ENCODE results near the gene HPCAL4.

Gene HPCAL4

DNA sequence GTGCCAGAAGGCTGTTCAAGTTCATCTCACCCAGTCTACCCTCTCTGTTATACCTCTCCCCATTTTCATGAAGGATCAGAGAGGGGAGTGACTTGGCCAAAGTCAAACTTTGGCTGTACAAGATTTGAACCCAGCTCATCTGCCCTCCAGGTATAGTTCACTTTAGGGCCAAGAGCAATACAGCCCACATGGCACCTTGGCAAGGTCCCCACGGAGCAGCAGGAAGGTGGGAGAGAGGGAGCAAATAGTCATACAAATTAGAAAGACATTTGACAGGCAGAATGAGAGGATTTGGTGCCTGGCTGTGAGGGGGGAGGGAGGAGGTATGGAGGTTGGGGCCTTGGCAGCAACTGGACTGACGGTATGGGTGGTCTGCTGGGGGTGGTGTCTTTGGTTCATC, 1.0 kb downstream of the HPCAL4 start:
- DNase-seq = no peak
- TF ChIP-seq, protein P1, sequence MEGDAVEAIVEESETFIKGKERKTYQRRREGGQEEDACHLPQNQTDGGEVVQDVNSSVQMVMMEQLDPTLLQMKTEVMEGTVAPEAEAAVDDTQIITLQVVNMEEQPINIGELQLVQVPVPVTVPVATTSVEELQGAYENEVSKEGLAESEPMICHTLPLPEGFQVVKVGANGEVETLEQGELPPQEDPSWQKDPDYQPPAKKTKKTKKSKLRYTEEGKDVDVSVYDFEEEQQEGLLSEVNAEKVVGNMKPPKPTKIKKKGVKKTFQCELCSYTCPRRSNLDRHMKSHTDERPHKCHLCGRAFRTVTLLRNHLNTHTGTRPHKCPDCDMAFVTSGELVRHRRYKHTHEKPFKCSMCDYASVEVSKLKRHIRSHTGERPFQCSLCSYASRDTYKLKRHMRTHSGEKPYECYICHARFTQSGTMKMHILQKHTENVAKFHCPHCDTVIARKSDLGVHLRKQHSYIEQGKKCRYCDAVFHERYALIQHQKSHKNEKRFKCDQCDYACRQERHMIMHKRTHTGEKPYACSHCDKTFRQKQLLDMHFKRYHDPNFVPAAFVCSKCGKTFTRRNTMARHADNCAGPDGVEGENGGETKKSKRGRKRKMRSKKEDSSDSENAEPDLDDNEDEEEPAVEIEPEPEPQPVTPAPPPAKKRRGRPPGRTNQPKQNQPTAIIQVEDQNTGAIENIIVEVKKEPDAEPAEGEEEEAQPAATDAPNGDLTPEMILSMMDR (IDR thresholded peaks at IDR 0.05; ENCODE audit: low read depth, low read length) = no peak
- Histone ChIP-seq H3K9me3 (no peaks in the 10 kb centered on the region), H3K4me3 (ENCODE audit: low read depth, low read length) (no peak overlapping the region), H3K36me3 (no peaks in the 10 kb centered on the region), H3K4me1 (no peaks in the 10 kb centered on the region), H3K27me3 (no peaks in the 10 kb centered on the region)

DNA sequence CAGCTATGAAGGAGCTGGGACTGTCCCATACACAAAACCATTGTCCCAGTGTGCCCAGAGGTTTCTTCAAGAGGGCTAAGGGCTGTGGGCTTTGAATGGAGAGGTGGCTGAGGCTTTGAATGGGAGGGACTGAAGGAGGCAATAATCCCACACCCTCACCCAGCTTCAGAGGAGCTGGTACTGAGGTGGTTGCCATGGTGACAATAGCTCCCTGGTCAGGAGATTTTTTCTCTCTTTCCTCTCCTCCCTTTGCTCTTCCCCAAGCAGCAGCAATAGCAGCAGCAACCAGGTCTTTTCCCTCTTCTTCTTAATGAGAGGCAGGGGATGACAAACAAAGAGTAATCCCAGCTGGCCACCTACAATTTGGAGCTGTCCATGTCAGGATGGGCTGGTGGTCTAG, 1.6 kb downstream of the HPCAL4 start:
- H3K36me3 ChIP-seq = no peaks in the 10 kb centered on the region
- no peaks in the 10 kb centered on the region for H3K27me3 ChIP-seq
- TF ChIP-seq, protein P1 (IDR thresholded peaks at IDR 0.05; ENCODE audit: low read depth, low read length) = no peak

DNA sequence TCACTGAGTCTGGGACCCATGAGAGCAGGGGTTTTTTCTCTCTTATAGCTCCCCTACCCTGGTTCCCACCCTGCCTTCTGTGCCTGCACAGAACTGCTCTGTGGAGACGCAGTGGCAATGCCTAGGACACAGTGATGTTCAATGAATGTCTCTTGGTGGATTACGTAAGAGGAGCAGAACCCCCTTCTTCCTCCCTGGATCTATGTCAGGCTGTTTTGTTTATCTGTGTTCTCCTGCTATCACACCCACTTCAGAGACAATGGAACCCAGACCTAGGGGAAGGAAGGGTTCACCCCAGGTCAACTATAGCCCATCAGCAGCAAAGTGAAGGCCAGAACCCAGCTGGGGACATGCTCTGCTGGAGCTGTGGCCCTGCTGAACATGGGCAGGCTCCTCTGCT, 2.0 kb downstream of the HPCAL4 start:
- Histone ChIP-seq H3K27me3 (no peaks in the 10 kb centered on the region), H3K36me3 (no peaks in the 10 kb centered on the region), H3K4me3 (ENCODE audit: low read depth, low read length) (no peak overlapping the region), H3K4me1 (no peaks in the 10 kb centered on the region), H3K9me3 (no peaks in the 10 kb centered on the region)
- DNase-seq = no peak
- TF ChIP-seq, protein P1 (IDR thresholded peaks at IDR 0.05; ENCODE audit: low read depth, low read length) = no peak

More for the DNA sequence above, 1.6 kb downstream of the HPCAL4 start:
- Histone ChIP-seq H3K4me1 (no peaks in the 10 kb centered on the region), H3K9me3 (no peaks in the 10 kb centered on the region), H3K4me3 (ENCODE audit: low read depth, low read length) (no peak overlapping the region)
- no peak for DNase-seq

DNA sequence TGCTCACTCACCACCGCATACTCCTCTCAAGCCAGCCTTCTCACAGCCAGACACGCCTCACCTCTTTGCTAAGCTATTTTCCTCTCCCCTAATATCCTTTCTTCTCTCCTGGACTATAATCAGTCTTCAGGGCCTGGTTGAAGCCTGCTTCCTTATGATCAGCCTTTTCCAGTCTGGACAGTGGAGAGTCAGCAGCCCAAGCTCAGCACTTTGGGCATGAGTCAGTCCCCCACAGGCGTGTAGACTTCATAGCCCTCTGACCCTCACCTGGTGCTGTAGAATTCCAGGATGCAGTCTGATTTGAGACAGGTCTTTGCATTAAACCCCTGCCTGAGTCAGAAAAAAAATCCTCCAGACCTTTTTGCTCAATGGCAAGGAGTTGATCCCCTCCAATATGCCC, 2.5 kb downstream of the HPCAL4 start:
- no peak overlapping the region for H3K4me3 ChIP-seq (ENCODE audit: low read depth, low read length)
- no peaks in the 10 kb centered on the region for H3K9me3 ChIP-seq
- H3K4me1 ChIP-seq = no peaks in the 10 kb centered on the region
- TF ChIP-seq, protein P1 (IDR thresholded peaks at IDR 0.05; ENCODE audit: low read depth, low read length) = no peak
- no peak for DNase-seq
- no peaks in the 10 kb centered on the region for H3K36me3 ChIP-seq
- H3K27me3 ChIP-seq = no peaks in the 10 kb centered on the region

DNA sequence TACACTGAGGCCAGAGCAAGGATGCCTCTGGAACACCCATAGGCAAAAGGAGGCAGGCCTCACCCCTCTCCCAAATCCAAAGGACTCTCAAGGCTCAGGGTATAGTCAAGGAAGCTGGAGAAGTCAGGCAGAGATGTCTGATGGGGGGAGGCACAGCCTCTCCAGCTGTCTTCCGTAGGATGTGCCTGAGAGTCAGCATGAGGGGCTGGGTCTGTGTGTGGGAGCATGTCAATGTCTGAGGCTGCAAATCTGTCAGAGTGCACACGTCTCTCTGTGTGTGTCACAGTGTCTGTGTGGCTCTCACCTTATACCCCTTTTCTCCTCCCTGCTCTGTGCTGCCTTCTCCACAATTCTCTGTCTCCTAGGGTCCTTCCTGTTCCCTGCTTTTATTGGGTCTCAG, 4.0 kb downstream of the HPCAL4 start:
- DNase-seq = no peak
- TF ChIP-seq, protein P1 (IDR thresholded peaks at IDR 0.05; ENCODE audit: low read depth, low read length) = no peak
- Histone ChIP-seq H3K4me1 (no peaks in the 10 kb centered on the region), H3K36me3 (no peaks in the 10 kb centered on the region), H3K4me3 (ENCODE audit: low read depth, low read length) (no peak overlapping the region), H3K9me3 (no peaks in the 10 kb centered on the region), H3K27me3 (no peaks in the 10 kb centered on the region)

DNA sequence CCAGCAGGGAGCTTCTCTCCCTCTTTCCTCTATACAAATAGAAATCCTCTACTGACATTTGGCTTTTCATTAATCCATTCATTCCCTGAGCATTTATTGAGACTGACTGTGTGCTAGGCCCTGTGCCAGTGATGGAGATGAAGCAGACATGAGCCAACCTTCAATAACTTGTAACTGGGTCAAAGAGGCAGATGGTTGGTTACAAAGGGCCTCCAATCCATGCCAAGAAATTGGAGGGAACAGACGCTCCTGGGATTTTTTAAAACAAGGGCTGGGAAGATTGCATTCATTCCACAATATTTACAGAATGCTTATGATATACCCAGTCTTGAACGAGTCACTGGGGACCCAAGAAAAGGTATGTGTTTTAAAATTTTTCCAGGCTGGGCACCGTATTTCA, 6.2 kb downstream of the HPCAL4 start:
- Histone ChIP-seq H3K9me3 (no peaks in the 10 kb centered on the region), H3K27me3 (no peaks in the 10 kb centered on the region), H3K36me3 (no peaks in the 10 kb centered on the region), H3K4me3 (ENCODE audit: low read depth, low read length) (no peak overlapping the region), H3K4me1 (no peaks in the 10 kb centered on the region)
- TF ChIP-seq, protein P1 (IDR thresholded peaks at IDR 0.05; ENCODE audit: low read depth, low read length) = no peak
- no peak for DNase-seq

All from BE2C (cell line).